Hepatocyte (in vitro differentiated cells): ENCODE measurements around the gene ATPAF1.

Source experiments
- EZH2 ChIP-seq: fragments of 200-600 bp; sonication (generic); IDR thresholded peaks from 2 replicates; pipeline ENCODE4 v1.6.1; 2016; ENCODE audit warnings: antibody characterized with exemption, mild to moderate bottlenecking, borderline replicate concordance
- EZH2phosphoT487 ChIP-seq: fragments of 200-600 bp; sonication (generic); IDR thresholded peaks from one replicate; pipeline ENCODE4 v1.6.1; 2018; ENCODE audit warnings: antibody characterized with exemption, mild to moderate bottlenecking, low read depth, moderate library complexity; ENCODE audit not compliant: unreplicated experiment, severe bottlenecking
- TF ChIP-seq, protein P1 (sequence below): fragments of 200-600 bp; sonication (generic); IDR thresholded peaks from 2 replicates; pipeline ENCODE4 v1.5.1; 2016; ENCODE audit warnings: antibody characterized with exemption, mild to moderate bottlenecking; ENCODE audit not compliant: poor library complexity

DNA sequence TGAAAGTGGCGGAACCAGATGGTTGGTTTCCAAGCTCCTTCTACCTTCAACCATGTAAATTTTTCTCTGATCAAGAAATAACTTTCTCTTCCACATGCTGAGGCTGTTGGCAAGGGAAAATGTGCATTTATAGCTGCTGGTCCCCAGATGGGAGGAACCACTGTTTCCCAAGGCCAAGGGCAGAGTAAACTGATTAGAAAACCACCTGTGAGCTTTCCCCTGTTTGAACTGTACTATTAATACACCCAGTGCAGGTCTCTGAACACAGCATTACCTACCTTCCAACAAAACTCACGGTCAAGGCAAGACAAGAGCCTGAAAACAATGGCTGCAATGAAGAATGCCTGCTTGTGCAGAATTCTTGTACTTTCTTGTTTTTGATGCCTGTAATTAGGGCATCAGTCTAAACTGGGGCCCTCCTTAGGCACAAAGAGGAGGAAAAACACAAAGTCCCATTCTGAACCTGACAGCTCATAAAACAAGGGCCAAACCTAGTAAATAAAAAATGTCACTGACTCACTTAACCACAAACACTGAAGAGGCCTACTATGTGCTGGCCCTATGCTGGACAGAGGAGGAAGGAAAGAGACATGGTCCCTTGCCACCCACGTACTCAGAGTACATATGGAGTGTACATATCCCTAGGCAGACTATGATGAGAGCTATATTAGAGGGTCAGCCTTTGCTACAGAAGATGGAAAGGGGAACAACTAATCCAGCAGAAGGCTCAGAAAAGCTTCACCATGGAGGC is 66.7 kb downstream of the ATPAF1 start:
- TF ChIP-seq, protein P1, sequence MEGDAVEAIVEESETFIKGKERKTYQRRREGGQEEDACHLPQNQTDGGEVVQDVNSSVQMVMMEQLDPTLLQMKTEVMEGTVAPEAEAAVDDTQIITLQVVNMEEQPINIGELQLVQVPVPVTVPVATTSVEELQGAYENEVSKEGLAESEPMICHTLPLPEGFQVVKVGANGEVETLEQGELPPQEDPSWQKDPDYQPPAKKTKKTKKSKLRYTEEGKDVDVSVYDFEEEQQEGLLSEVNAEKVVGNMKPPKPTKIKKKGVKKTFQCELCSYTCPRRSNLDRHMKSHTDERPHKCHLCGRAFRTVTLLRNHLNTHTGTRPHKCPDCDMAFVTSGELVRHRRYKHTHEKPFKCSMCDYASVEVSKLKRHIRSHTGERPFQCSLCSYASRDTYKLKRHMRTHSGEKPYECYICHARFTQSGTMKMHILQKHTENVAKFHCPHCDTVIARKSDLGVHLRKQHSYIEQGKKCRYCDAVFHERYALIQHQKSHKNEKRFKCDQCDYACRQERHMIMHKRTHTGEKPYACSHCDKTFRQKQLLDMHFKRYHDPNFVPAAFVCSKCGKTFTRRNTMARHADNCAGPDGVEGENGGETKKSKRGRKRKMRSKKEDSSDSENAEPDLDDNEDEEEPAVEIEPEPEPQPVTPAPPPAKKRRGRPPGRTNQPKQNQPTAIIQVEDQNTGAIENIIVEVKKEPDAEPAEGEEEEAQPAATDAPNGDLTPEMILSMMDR, result no peak
- TF ChIP-seq EZH2 (no peak), EZH2phosphoT487 (no peak)
